Large intestine (tissue), 3 donors: Measurements from ENCODE around the gene NOXO1. TPM values are rescaled to one million over a fixed set of nuclear protein-coding genes. Genes with fewer than 3 reads are reported as not detected.

Experiments used
- DNase-seq, 2 donors: peaks; one replicate each; pipeline versions ENCODE4 v3.0.0 to v3.0.0-alpha.2; 2013
- H3K27ac ChIP-seq: one replicate; pipeline ENCODE4 v1.5.1; 2013; ENCODE audit warnings: low read length
- H3K27me3 ChIP-seq: 2 replicates; pipeline ENCODE4 v1.6.1; 2013; ENCODE audit warnings: low read length; ENCODE audit not compliant: control insufficient read depth, insufficient read depth
- H3K36me3 ChIP-seq: 2 replicates; pipeline ENCODE4 v1.6.1; 2013; ENCODE audit warnings: low read length; ENCODE audit not compliant: control insufficient read depth, insufficient read depth
- H3K4me1 ChIP-seq: one replicate; pipeline ENCODE4 v1.6.1; 2013; ENCODE audit warnings: low read length; ENCODE audit not compliant: control insufficient read depth, insufficient read depth
- H3K4me3 ChIP-seq: one replicate; pipeline ENCODE4 v1.5.1; 2013; ENCODE audit warnings: low read length
- H3K9me3 ChIP-seq: one replicate; pipeline ENCODE4 v1.6.1; 2013; ENCODE audit warnings: mild to moderate bottlenecking, low read depth, low read length, moderate library complexity; ENCODE audit not compliant: control insufficient read depth
- WGBS: methylation state at CpG from one replicate; pipeline ENCODE4 v1.1.5; 2013; ENCODE audit warnings: low lambda C conversion rate; ENCODE audit not compliant: insufficient coverage; 5-methylcytosine and 5-hydroxymethylcytosine counted together
- polyA plus RNA-seq: library from polyadenylated mRNA; unstranded; fragments of 120-200 nt; gene quantifications from one replicate; pipeline ENCODE4 v1.2.1, GENCODE V29; 2013

The NOXO1 gene
- polyA plus RNA-seq, 1 donor = 2.8 TPM

DNA sequence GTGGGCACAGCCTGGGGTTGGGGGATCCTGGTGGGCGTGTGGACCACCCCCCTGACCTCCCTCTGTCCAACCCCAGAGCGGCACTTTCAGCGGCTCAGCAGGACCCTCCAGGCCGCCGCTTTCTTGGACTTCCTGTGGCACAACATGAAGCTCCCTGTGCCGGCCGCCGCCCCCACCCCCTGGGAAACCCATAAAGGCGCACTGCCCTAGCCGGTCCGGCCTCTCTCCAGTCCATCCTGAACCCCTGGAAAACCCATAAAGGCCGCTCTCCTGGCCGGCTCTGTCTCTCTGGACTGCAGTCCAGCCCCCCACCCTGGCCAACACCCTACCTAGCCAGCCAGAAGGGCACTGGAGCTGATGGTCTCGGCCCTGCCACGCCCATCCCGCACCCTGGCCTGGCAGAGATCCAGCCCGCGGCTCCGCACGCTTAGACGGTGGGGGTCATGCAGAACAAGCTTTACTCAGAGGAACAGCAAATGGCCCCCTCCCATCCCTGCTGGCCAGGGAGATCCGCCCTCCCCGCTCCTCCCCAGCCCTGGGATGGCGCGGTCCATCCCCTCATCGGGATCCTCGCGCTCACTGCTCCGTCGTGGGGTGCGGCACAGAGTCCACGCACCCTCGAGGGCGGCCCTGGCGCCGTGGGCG is 2.7 kb downstream of the NOXO1 start:
- DNase-seq = no peak
- Histone ChIP-seq H3K27ac (no peak overlapping the region), H3K4me1 (peaks cover 46% of the 10 kb centered on the region), H3K36me3 (peaks cover 43% of the 10 kb centered on the region), H3K4me3 (peak overlapping the region; percentile 21), H3K27me3 (peaks cover 45% of the 10 kb centered on the region), H3K9me3 (peaks cover 12% of the 10 kb centered on the region)
- no CpG with 5 or more reads among the region's 37 CpGs for WGBS

GRCh38 chr16:1977875-1978268 is 3.4 kb downstream of the NOXO1 start:
- WGBS = no CpG with 5 or more reads among the region's 18 CpGs
- Histone ChIP-seq H3K27me3 (peaks cover 41% of the 10 kb centered on the region), H3K27ac (no peak overlapping the region), H3K9me3 (peaks cover 12% of the 10 kb centered on the region), H3K4me1 (peaks cover 46% of the 10 kb centered on the region), H3K36me3 (peaks cover 43% of the 10 kb centered on the region), H3K4me3 (no peak overlapping the region)
- DNase-seq = no peak

- no CpG with 5 or more reads among the region's 33 CpGs for WGBS
- H3K9me3 ChIP-seq = peaks cover 12% of the 10 kb centered on the region
- H3K4me3 ChIP-seq = no peak overlapping the region
- no peak for DNase-seq
- peaks cover 44% of the 10 kb centered on the region for H3K4me1 ChIP-seq
- H3K36me3 ChIP-seq = peaks cover 43% of the 10 kb centered on the region
- no peak overlapping the region for H3K27ac ChIP-seq
- H3K27me3 ChIP-seq = peaks cover 34% of the 10 kb centered on the region
These were observed 4.1 kb downstream of the NOXO1 start for GRCh38 chr16:1976951-1977874.

DNA sequence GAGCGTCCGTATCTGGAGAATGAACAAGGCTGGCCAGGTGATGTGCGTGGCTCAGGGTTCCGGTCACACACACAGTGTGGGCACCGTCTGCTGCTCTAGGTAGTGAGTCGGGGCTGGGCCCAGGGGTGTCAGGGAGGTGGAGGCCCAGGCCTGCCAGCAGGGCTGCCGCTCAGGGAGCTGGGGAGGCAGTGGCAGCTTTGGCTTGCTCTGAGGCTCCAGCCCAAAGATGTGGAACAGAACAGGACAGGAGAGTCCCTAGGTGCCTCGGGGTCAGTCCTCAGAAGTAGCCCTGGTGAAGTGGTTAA is 5.1 kb downstream of the NOXO1 start:
- H3K9me3 ChIP-seq = peaks cover 12% of the 10 kb centered on the region
- WGBS = no CpG with 5 or more reads among the region's 8 CpGs
- DNase-seq = no peak
- H3K4me3 ChIP-seq = no peak overlapping the region
- H3K27ac ChIP-seq = no peak overlapping the region
- peaks cover 24% of the 10 kb centered on the region for H3K27me3 ChIP-seq
- peaks cover 34% of the 10 kb centered on the region for H3K4me1 ChIP-seq
- H3K36me3 ChIP-seq = peaks cover 43% of the 10 kb centered on the region

DNA sequence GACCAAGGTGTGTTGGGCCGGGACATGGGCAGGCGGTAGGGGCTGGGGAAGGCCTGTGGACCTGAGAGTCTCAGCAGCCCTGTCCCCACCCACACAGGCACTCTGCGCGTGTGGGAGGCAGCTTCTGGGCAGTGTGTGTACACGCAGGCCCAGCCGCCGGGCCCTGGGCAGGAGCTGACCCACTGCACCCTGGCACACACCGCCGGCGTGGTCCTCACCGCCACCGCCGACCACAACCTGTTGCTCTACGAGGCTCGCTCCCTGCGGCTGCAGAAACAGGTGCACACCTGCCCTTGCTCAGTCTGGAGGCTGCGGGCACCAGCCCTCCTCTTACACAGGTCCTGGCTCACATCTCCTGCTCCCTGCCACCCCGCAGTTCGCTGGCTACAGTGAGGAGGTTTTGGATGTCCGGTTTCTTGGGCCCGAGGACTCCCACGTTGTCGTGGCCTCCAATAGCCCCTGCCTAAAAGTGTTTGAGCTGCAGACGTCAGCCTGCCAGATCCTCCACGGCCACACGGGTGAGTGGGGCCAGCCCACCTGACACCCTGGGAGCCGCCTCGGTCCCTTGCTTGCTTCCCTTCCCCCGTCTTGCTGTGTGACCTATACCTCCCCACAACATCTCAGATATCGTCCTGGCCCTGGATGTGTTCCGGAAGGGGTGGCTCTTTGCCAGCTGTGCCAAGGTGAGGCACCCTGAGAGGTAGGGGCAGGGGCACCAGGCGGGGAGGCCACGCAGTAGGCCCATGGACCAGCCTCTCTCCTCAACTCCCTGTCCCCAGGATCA is 5.6 kb downstream of the NOXO1 start:
- WGBS = 100% methylated on average over 1 of the region's 33 CpGs
- no peak for DNase-seq
- H3K4me3 ChIP-seq = no peak overlapping the region
- H3K27me3 ChIP-seq = peaks cover 19% of the 10 kb centered on the region
- H3K9me3 ChIP-seq = peaks cover 9% of the 10 kb centered on the region
- H3K4me1 ChIP-seq = peaks cover 32% of the 10 kb centered on the region
- H3K36me3 ChIP-seq = peaks cover 43% of the 10 kb centered on the region
- no peak overlapping the region for H3K27ac ChIP-seq

DNA sequence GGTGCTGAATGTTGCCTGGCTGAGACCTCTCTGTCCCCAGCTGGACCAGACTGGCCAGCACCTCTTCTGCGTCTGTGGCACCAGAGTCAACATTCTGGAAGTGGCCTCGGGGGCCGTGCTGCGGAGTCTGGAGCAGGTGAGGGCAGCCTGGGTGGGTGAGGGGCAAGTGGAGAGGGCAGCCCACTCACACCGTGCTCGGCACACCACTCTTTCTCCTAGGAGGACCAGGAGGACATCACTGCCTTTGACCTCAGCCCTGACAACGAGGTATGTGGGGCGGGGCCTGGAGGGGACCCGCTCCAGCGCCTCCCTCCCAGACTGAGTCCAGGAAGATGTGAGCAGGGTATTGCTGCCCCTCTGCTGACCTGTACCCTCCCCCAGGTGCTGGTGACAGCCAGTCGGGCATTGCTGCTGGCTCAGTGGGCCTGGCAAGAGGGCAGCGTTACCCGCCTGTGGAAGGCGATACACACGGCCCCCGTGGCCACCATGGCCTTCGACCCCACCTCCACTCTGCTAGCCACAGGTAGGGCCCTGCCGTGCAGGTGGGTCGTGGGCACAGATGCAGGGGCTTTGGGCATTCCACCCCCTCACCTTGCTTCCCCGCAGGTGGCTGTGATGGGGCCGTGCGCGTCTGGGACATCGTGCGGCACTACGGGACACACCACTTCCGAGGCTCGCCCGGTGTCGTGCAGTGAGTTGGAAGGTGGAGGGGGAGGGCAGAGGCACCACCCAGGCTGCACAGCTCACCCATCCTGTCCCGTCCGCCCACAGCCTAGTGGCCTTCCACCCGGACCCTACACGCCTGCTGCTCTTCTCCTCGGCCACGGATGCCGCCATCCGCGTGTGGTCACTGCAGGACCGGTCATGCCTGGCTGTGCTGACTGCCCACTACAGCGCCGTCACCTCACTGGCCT is 6.9 kb downstream of the NOXO1 start:
- Histone ChIP-seq H3K4me3 (no peak overlapping the region), H3K4me1 (peaks cover 20% of the 10 kb centered on the region), H3K27ac (no peak overlapping the region), H3K36me3 (peaks cover 43% of the 10 kb centered on the region), H3K9me3 (peaks cover 4% of the 10 kb centered on the region), H3K27me3 (peaks cover 6% of the 10 kb centered on the region)
- DNase-seq = no peak
- WGBS = no CpG with 5 or more reads among the region's 42 CpGs

- Histone ChIP-seq H3K4me1 (peaks cover 15% of the 10 kb centered on the region), H3K4me3 (no peak overlapping the region), H3K27ac (no peak overlapping the region), H3K27me3 (peaks cover under 1% of the 10 kb centered on the region), H3K9me3 (peaks cover 4% of the 10 kb centered on the region), H3K36me3 (peaks cover 43% of the 10 kb centered on the region)
- no CpG with 5 or more reads among the region's 16 CpGs for WGBS
- DNase-seq = no peak
These were observed 7.7 kb downstream of the NOXO1 start for GRCh38 chr16:1973461-1974156.

DNA sequence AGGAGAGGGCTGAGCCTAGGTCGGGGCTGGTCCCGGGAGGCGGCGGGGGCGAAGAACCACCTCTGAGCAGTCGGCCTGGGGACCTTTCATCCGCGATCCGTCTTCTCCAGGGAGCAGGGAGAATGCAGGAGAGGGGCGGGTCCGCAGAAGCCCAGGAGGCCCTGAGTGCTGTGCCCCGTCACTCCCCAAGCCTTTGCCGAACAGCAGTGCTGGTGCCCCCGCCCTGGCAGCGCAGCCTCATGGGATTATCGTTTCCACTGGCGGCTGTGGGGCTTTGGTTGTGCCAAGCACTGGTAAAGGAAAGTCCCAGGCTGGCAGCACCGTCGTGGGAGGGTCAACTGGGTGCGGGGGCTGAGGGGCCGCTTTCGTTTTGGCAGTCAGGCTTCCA is 8.8 kb downstream of the NOXO1 start:
- Histone ChIP-seq H3K9me3 (no peaks in the 10 kb centered on the region), H3K27ac (peak overlapping the region; percentile 86), H3K4me3 (peak overlapping the region; percentile 100), H3K36me3 (peaks cover 33% of the 10 kb centered on the region), H3K4me1 (peaks cover 13% of the 10 kb centered on the region), H3K27me3 (no peaks in the 10 kb centered on the region)
- no peak for DNase-seq
- WGBS = no CpG with 5 or more reads among the region's 22 CpGs

- no peaks in the 10 kb centered on the region for H3K9me3 ChIP-seq
- peak; percentile 91 to 96 for DNase-seq
- H3K4me1 ChIP-seq = peaks cover 13% of the 10 kb centered on the region
- WGBS = no CpG with 5 or more reads among the region's 78 CpGs
- H3K27ac ChIP-seq = peak within 1 kb of the TSS; percentile 86
- H3K36me3 ChIP-seq = peaks cover 29% of the 10 kb centered on the region
- H3K27me3 ChIP-seq = no peaks in the 10 kb centered on the region
- H3K4me3 ChIP-seq = peak within 1 kb of the TSS; percentile 100
These were observed 9.3 kb downstream of the NOXO1 start, which contains the start of gene TBL3 for GRCh38 chr16:1971796-1972489. Gene TBL3 (plus strand): TSS chr16:1972053. CDS start chr16:1972165, 112 bp downstream.
